Activated T-cell treated with anti-CD3 and anti-CD28 coated beads for 24 hours (primary cell): ENCODE data around the gene FYTTD1.

ENCODE experiments used
- DNase-seq: peaks from one replicate; pipeline ENCODE4 v3.0.0-alpha.2; 2020; ENCODE audit warnings: low read depth

Gene FYTTD1

GRCh38 chr3:197836244-197836643 lies 86.6 kb downstream of the FYTTD1 start:
- no peak for DNase-seq
